Dedifferentiated amniotic fluid mesenchymal stem cell (primary cell): ENCODE measurements around the gene NPR1.
"Not testable (repeated sequence)": the region's sequence is repeated elsewhere in the genome, so short reads cannot be mapped to it uniquely, and the experiment has no call there.

ENCODE experiments used
- DNase-seq: peaks from one replicate; pipeline ENCODE4 v3.0.0-alpha.2; 2016; ENCODE audit errors: extremely low spot score

The NPR1 gene

DNA sequence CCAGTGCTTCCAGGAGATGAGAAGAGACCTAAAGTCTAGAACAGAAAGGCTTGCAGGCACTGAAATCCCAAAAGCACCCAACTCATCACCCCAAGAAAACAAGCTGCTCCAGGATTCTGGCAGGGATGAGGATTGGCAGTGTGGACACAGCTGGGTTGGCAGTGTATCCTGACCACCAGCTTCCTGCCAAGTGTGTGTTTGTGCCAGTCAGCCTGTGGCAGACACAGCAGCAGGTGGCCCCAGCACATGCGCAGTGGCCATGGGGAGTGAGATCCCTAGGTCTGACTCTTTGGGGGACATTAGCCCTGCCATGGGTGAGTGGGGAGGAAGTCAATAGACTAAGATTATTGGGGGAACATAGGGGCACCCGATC, 28.6 kb upstream of the NPR1 start:
- DNase-seq, result no peak

DNA sequence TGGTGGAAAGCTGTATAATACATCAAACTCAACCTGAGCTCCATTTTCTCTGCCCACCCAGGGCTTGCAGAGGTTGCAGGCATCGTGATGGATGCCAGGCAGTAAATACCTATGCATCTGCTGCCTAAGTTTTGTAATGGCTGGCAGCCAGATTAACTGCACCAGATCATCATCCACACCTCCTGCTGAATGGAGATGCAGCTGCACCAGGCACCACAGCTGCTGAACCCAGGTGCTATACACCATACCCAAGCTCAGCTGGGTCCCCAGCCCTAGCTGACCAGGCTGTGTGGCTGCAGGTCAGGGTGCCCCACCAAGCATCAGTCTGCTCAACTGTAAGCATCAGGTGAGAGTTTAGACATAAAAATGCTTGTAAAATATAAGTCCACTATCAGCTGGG, 26.7 kb upstream of the NPR1 start:
- DNase-seq, result no peak

DNA sequence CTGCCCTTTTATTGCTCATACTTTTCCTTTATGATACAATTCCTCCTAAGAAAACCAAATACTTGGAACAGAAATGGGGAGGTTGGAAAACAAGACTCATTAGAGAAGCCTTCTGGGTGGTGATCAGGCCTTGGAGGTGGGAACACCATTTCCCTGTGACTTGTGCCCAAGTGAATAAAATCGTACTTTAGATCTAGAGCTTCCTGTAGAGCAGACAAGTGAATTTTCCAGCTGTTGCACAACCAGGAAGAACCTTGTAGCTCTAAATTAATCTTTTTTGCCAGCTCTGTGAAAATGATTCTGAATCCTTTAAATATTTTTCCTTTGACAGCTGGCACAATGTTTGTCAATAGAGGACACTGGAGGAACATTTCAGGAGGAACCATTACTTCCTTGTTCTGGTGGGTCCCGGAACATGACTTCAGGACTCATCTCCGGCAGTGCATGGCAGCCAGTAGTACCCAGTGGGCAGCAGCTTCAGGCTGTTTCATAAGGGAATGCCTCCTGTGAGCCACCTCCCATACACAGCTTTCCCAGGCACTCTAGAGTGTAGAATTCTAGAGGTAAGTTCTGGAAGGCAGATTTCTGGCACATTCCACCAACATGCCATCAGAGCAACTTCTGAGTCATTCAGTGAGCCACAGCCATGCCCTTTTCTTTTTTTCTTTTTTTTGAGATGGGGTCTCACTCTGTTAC, 25.5 kb upstream of the NPR1 start:
- no peak for DNase-seq

DNA sequence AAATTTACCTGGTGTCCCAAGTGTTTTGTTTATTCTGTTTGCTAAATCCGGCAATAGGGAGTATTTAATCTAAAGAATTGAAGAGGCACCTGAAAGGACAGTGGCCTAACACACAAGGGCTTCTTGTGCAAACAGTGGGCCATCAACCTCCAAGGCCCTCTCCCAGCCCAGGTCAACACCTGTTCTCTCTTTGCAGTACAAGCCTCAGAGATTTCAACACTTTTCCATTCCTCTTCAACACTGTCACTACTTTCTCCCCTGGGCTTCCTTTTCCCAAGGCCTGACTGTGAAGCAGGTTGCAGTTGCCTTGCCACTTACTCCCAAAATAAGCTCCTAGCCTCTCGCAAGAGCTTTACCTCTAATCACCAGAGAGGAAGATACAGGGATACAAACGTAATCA, 23.2 kb upstream of the NPR1 start:
- DNase-seq, result no peak

- DNase-seq, result peak; percentile 85
Observed at GRCh38 chr1:153658400-153659174, 19.9 kb upstream of the NPR1 start, which contains the start of gene SNAPIN. SNAPIN (plus strand) TSS chr1:153658703; CDS start chr1:153658744, 41 bp downstream.

GRCh38 chr1:153659175-153659534, 19.3 kb upstream of the NPR1 start:
- DNase-seq, result no peak

DNA sequence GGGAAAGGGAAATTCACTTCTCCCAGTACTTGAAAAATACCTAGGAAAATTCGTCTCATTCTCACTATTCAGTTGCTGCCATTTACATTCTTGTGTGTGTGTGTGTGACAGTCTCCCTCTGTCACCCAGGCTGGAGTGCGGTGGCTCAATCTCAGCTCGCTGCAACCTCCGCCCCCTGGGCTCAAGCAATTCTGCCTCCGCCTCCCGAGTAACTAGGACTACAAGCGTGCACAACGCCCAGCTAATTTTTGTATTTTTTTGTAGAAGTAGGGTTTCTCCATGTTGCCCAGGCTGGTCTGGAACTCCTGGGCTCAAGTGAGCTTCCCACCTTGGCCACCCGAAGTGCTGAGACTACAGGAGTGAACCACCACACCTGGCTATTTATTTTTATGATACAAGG, 18.8 kb upstream of the NPR1 start:
- DNase-seq, result no peak

DNA sequence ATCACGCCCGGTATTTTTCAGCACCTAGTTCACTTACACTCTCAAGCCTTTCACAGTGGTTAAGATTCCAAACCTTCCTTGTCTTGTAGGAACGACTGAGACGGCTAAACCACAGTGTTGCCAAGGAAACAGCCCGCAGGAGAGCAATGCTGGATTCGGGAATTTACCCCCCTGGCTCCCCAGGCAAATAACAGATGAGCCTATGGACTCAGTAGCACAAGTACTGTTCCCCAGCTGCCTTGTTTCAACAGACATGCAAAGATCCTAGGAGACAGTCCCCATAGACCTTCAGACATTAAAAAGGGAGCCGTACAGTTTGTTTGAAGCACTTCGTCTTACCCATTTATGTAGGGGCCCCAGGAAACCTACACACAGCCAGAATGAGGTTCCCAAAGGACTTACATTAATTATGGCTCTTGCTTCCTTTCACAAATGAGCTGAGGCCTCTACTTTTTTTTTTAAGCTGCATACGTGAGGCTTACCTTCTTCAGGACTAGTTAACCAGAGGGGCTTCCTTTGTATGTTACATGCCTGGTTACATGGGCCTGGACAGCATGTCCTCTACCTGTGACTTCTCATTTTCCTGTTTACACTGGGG, 17.3 kb upstream of the NPR1 start:
- DNase-seq, result no peak

DNA sequence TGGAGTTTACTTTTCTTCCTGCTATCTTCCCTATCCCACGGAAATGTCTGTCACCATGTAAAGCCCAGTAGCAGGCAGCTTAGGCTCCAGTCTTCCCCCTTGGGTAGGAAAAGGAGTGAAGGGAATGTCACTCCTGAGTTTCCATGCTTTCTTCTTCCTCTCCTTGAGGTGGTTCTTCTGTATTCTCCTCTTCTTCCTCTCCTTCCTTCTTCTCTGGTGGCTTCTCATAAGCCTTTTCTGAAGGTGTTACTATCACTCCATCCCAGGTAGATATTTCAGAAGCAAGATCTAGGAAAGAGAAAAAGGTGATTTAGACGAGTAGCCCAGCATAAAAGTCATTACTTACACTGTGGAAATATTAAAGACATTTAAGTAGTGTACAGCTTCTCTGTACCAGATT, 16.2 kb upstream of the NPR1 start:
- no peak for DNase-seq

GRCh38 chr1:153663211-153663610, 15.3 kb upstream of the NPR1 start:
- no peak for DNase-seq

DNA sequence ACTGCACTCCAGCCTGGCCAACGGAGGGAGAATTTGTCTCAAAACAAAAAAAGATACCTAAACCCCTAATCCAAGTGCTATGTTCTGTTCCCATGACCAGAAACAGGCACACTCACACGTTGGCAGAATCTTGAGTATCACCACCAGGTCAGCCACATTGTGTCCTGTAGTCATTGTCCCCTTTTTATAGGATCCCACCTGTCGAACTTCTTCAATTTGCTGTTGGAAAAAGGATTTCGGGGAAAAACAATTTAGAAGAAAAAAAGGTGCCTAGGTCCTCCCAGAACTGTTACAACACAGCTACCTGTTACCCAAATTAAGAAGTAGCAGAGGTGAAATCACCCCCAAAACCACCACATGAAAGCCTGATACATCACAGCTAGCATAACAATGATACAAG, 11.0 kb upstream of the NPR1 start:
- DNase-seq, result no peak

- DNase-seq, result not testable (repeated sequence)
Observed at GRCh38 chr1:153668672-153669071, 9.8 kb upstream of the NPR1 start.

GRCh38 chr1:153669606-153670005, 8.9 kb upstream of the NPR1 start:
- no peak for DNase-seq

DNA sequence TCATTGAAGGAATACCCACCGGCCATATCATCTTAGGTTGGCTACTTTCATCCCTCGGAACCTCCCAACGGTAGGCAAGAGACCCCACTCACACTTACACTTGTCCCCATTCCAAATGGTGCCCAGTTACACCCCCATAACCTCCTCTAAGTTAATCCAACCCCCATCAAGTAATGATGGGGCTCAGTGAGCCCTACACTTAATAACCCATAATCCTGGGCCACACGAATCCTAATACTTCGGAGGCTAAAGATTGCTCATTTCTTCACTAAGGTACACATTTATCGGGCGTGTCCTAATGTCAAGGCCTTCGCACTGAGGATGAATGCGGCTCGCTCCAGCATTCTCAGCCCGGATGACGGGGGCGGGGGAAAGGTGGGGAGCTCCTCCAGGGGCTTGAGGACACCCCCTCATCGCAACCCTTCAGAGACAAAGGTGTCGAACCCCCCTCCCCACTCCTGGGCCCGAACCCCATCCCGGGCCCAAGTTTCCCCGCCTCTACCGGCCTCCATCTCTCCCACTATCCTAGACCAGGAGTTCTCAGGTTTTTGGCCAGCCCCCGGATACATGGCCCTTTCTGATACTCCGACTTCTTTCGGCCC, 8.1 kb upstream of the NPR1 start:
- no peak for DNase-seq

GRCh38 chr1:153670859-153671627, 7.4 kb upstream of the NPR1 start, which contains the start of gene ILF2:
ILF2 (minus strand) TSS chr1:153670993; CDS start chr1:153670922, 71 bp downstream.
- DNase-seq, result peak; percentile 100

DNA sequence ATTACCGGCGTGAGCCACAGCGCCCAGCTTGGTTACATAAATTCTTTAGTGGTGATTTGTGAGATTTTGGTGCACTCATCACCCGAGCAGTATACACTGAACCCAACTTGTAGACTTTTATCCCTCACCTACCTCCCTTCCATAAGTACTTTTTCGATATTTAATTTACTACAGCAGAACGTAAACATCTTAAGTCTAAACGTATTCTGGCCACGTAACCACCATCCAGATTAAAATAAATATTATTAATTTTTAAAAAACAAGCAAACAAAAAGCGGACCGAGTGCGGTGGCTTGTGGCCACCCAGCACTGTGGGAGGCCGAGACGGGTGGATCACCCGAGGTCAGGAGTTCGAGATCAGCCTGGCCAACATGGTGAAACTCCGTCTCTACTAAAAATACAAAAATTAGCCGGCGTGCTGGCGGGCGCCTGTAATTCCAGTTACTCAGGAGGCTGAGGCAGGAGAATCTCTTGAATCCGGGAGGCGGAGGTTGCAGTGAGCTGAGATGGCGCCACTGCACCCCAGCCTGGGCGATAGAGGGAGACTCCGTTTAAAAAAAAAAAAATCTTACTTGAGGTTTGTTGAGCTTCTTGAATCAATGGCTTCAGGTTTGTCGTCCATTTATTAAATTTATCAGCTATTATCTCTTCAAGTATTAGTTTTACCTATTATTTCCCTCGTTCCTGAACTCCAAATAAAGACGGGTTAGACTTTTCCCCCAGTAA, 6.7 kb upstream of the NPR1 start:
- DNase-seq, result peak; percentile 64

DNA sequence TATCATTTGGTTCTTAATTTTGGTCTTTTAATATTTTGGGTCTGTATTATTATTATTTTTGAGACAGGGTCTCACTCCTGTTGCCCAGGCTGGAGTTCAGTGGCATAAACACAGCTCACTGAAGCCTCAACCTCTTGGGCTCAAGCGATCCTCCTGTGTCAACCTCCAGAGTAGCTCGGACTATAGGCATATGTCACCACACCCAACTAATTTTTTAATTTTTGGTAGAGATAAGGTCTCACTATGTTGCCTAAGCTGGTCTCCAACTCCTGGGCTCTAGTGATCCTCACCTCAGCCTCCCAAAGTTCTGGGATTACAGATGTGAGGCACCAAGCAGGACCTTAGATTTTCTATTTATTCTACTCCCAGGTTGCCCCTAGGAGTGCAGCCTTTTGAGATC, 5.0 kb upstream of the NPR1 start:
- DNase-seq, result no peak

DNA sequence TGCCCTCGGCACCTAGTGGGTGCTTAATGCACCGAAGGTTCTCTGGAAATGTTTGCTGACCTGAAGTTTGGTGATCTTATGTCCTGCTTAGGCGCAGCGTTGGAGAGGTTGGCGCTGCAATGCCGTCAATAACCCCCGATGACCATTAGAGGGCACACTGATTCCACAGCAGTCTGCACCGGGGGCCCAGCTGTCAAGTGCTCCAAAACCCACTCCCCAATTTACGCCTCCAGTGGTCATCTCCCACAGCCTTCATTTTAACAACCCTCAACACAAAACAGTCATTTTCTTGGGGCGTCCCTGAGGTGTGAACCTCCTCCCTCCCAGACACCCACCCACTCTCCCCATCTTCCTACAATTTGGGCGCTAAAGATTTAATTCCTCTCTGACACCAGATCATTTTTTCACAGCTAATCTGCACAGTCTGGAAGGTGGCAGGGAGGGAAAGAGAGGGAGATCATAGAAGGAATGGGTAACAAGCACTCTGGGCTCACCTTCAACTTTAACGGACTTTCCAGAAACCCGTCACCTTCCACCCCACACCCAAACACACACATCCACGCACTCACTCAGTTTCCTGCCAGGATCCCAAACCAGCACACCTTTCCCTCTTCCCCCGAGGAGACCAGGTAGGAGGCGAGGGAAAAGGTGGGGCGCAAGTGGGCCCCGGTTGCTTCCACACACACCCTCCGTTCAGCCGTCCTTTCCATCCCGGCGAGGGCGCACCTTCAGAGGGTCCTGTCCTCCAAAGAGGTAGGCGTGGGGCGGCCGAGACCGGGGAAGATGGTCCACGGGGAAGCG, 570 bp upstream of the NPR1 start:
- peak; percentile 20 for DNase-seq

DNA sequence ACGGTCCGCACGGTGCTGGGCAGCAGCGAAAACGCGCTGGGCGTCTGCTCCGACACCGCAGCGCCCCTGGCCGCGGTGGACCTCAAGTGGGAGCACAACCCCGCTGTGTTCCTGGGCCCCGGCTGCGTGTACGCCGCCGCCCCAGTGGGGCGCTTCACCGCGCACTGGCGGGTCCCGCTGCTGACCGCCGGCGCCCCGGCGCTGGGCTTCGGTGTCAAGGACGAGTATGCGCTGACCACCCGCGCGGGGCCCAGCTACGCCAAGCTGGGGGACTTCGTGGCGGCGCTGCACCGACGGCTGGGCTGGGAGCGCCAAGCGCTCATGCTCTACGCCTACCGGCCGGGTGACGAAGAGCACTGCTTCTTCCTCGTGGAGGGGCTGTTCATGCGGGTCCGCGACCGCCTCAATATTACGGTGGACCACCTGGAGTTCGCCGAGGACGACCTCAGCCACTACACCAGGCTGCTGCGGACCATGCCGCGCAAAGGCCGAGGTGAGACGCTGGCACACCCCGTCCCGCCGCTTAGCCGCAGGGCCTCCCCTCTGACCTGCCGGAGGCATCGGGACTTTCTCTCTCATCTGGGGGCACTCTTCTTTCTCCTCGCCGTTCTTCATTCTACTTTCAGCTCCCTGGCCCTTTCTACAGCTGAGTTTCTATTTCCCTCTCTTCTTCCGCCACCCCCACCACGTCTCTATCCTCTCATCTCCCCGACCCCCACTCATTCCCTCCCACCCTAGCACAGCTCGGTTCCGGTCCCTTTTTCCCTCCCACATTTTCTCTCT, 1.0 kb downstream of the NPR1 start:
- DNase-seq, result no peak

DNA sequence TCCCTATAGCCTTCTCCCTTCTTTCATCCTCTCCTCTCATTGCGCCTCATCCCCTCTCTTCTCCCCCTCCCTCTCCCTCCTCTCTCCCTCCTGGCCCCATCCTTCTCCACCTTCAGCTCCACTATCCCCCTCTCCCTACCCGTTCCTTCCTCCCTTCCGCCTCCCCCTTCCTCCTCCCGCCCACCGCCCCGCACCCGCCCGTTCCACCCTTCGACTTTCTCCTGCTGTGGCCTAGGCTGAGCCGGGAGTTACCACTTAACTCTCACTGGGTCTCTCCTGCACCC, 1.6 kb downstream of the NPR1 start:
- no peak for DNase-seq
